ENCODE data around the gene B3GNT8. TPM values are rescaled to one million over a fixed set of nuclear protein-coding genes. Genes with fewer than 3 reads are reported as not detected.
A peak's percentile ranks its signal among the peaks of the same experiment; 100 is the strongest.

Gene B3GNT8
- total and polyA plus RNA-seq, 11 donors = 5.0 to 12.6 (median 9.4) TPM

- H3K9me3 ChIP-seq = no peaks in the 10 kb centered on the region
- no peaks in the 10 kb centered on the region for H3K27me3 ChIP-seq
- peak overlapping the region; percentile 51 to 95 (median 92) for H3K27ac ChIP-seq
- intact Hi-C loops (cut with DNase I) = loop anchor here in 3 of 10 donors (2.0 to 10.0 kb wide), 4 partner anchors 17 to 113 kb away; partner anchors contain the start of gene CCDC97 (in 1 of the 3)
- H3K4me3 ChIP-seq = peak overlapping the region; percentile 14 to 84 (median 62)
- ATAC-seq (peak; percentile 4 to 24 (median 21)), DNase-seq (peak in 3 of 5 donors; percentile 39 to 72 (median 45))
- TF ChIP-seq POLR2A (IDR thresholded peaks at IDR 0.05) = no peak
- TF ChIP-seq CTCF (IDR thresholded peaks at IDR 0.05) = peak in 1 of 12 donors; percentile 8
- 1 to 3% (median 3%) methylated on average over 23 of the region's 23 CpGs for WGBS, 4 donors
- peaks cover 0 to 50% (median 34%) of the 10 kb centered on the region in 9 donors for H3K36me3 ChIP-seq
- H3K4me1 ChIP-seq = peaks cover 7 to 82% (median 48%) of the 10 kb centered on the region in 12 donors
Observed at GRCh38 chr19:41427647-41428480, 690 bp upstream of the B3GNT8 start.

GRCh38 chr19:41426116-41426841, 895 bp downstream of the B3GNT8 start:
- no peaks in the 10 kb centered on the region for H3K9me3 ChIP-seq
- DNase-seq (peak in 3 of 5 donors; percentile 30 to 68 (median 51)), ATAC-seq (peak; percentile 4 to 28 (median 10))
- TF ChIP-seq POLR2A (IDR thresholded peaks at IDR 0.05) (no peak), CTCF (IDR thresholded peaks at IDR 0.05) (no peak)
- peaks cover 0 to 55% (median 34%) of the 10 kb centered on the region in 9 donors for H3K36me3 ChIP-seq
- 58 to 68% (median 64%) methylated on average over 14 to 36 of the region's 36 CpGs for WGBS, 4 donors
- peaks cover 7 to 84% (median 52%) of the 10 kb centered on the region in 12 donors for H3K4me1 ChIP-seq
- no peaks in the 10 kb centered on the region for H3K27me3 ChIP-seq
- peak overlapping the region; percentile 16 to 84 (median 62) for H3K4me3 ChIP-seq
- intact Hi-C loops (cut with DNase I) = loop anchor here in 3 of 10 donors (2.0 to 10.0 kb wide), 4 partner anchors 15 to 111 kb away; partner anchors contain the start of gene CCDC97 (in 1 of the 3)
- H3K27ac ChIP-seq = peak overlapping the region; percentile 54 to 95 (median 92)

GRCh38 chr19:41425174-41426115, 1.7 kb downstream of the B3GNT8 start:
- H3K4me1 ChIP-seq = peaks cover 7 to 77% (median 48%) of the 10 kb centered on the region in 12 donors
- no peaks in the 10 kb centered on the region for H3K9me3 ChIP-seq
- peak overlapping the region in 8 of 12 donors; percentile 29 to 95 (median 92) for H3K27ac ChIP-seq
- 81 to 88% (median 85%) methylated on average over 9 to 28 of the region's 28 CpGs for WGBS, 4 donors
- DNase-seq (peak in 1 of 5 donors; percentile 44), ATAC-seq (no peak)
- H3K27me3 ChIP-seq = no peaks in the 10 kb centered on the region
- peak overlapping the region in 6 of 12 donors; percentile 8 to 84 (median 64) for H3K4me3 ChIP-seq
- TF ChIP-seq CTCF (IDR thresholded peaks at IDR 0.05) (no peak), POLR2A (IDR thresholded peaks at IDR 0.05) (no peak)
- intact Hi-C loops (cut with DNase I) = loop anchor here in 3 of 10 donors (2.0 to 10.0 kb wide), 4 partner anchors 15 to 111 kb away; partner anchors contain the start of gene CCDC97 (in 1 of the 3)
- peaks cover 0 to 58% (median 41%) of the 10 kb centered on the region in 9 donors for H3K36me3 ChIP-seq
